ENCODE data around the gene EVI5L. TPM values are rescaled to one million over a fixed set of nuclear protein-coding genes. Genes with fewer than 3 reads are reported as not detected.

EVI5L gene
- total RNA-seq, 2 experiments from 2014 or later = 5.2 to 6.0 TPM

GRCh38 chr19:7856109-7856591 is 26.1 kb downstream of the EVI5L start:
- ATAC-seq (ENCODE audit: poor library complexity) (no peak), DNase-seq (peak in 1 of 14 experiments; percentile 15)
- Mint-ChIP-seq H3K4me1 (ENCODE audit: low read depth) (no peaks in the 10 kb centered on the region), H3K4me3 (no peak overlapping the region), H3K27ac (no peak overlapping the region), H3K27me3 (peaks cover 3% of the 10 kb centered on the region), H3K36me3 (ENCODE audit: low read depth) (no peaks in the 10 kb centered on the region), H3K9me3 (no peaks in the 10 kb centered on the region)
- intact Hi-C loops (cut with DNase I, micrococcal nuclease) = no loop called here
- Histone ChIP-seq H3K27me3 (ENCODE audit: control insufficient read depth in 1 of 2, insufficient read depth in 2 of 2, low read length in 2 of 2) (peaks cover 15 to 24% of the 10 kb centered on the region in 2 experiments), H3K27ac (ENCODE audit: low read depth in 1 of 2, low read length in 2 of 2) (no peak overlapping the region), H3K4me3 (ENCODE audit: low read length) (no peak overlapping the region), H3K9me3 (ENCODE audit: control insufficient read depth in 1 of 2, insufficient read depth in 1 of 2, low read length in 2 of 2) (no peaks in the 10 kb centered on the region), H3K4me1 (ENCODE audit: insufficient read depth, low read length) (peaks cover 15% of the 10 kb centered on the region), H3K36me3 (ENCODE audit: insufficient read depth, low read length) (no peaks in the 10 kb centered on the region)
- CTCF ChIA-PET = no interaction called here
- POLR2A ChIA-PET = no interaction called here
- no peak for TF ChIP-seq CTCF (IDR thresholded peaks at IDR 0.05)

- ATAC-seq (ENCODE audit: poor library complexity) = no peak
- no peak overlapping the region for H3K4me3 ChIP-seq (ENCODE audit: low read length)
- peaks cover 23% of the 10 kb centered on the region for H3K4me1 ChIP-seq (ENCODE audit: insufficient read depth, low read length)
- Mint-ChIP-seq H3K4me1 (ENCODE audit: low read depth) (no peaks in the 10 kb centered on the region), H3K9me3 (no peaks in the 10 kb centered on the region), H3K36me3 (ENCODE audit: low read depth) (no peaks in the 10 kb centered on the region), H3K27me3 (peaks cover 3% of the 10 kb centered on the region), H3K4me3 (no peak overlapping the region), H3K27ac (no peak overlapping the region)
- intact Hi-C loops (cut with DNase I, micrococcal nuclease) = no loop called here
- no peaks in the 10 kb centered on the region for H3K9me3 ChIP-seq (ENCODE audit: control insufficient read depth in 1 of 2, insufficient read depth in 1 of 2, low read length in 2 of 2)
- TF ChIP-seq CTCF (IDR thresholded peaks at IDR 0.05) = no peak
- DNase-seq = peak in 1 of 14 experiments; percentile 14
- no peak overlapping the region for H3K27ac ChIP-seq (ENCODE audit: low read depth in 1 of 2, low read length in 2 of 2)
- H3K36me3 ChIP-seq (ENCODE audit: insufficient read depth, low read length) = no peaks in the 10 kb centered on the region
- peaks cover 23 to 31% of the 10 kb centered on the region in 2 experiments for H3K27me3 ChIP-seq (ENCODE audit: control insufficient read depth in 1 of 2, insufficient read depth in 2 of 2, low read length in 2 of 2)
- CTCF ChIA-PET = no interaction called here
- POLR2A ChIA-PET = interaction anchor here (0.6 to 2.6 kb wide), 2 partner anchors 12 to 1950 kb away, joined by 4 to 10 read pairs; no protein-coding TSS in a partner anchor
Measured at GRCh38 chr19:7856679-7857663, 27.0 kb downstream of the EVI5L start.

- no peak for ATAC-seq (ENCODE audit: poor library complexity)
- peaks cover 24 to 33% of the 10 kb centered on the region in 2 experiments for H3K27me3 ChIP-seq (ENCODE audit: control insufficient read depth in 1 of 2, insufficient read depth in 2 of 2, low read length in 2 of 2)
- no peaks in the 10 kb centered on the region for H3K36me3 ChIP-seq (ENCODE audit: insufficient read depth, low read length)
- no peak overlapping the region for H3K27ac Mint-ChIP-seq
- H3K4me1 ChIP-seq (ENCODE audit: insufficient read depth, low read length) = peaks cover 27% of the 10 kb centered on the region
- no peaks in the 10 kb centered on the region for H3K4me1 Mint-ChIP-seq (ENCODE audit: low read depth)
- H3K4me3 ChIP-seq (ENCODE audit: low read length) = no peak overlapping the region
- intact Hi-C loops (cut with DNase I, micrococcal nuclease) = no loop called here
- ChIA-PET POLR2A (interaction anchor here (0.5 to 2.6 kb wide), 3 partner anchors 11 to 63 kb away, joined by 3 to 10 read pairs (median 5); partner anchors contain the start of gene SNAPC2), CTCF (interaction anchor here (0.6 to 2.0 kb wide), 2 partner anchors 12 to 73 kb away, joined by 4 to 10 read pairs; no protein-coding TSS in a partner anchor)
- peak in 1 of 14 experiments; percentile 14 for DNase-seq
- no peaks in the 10 kb centered on the region for H3K9me3 Mint-ChIP-seq
- H3K9me3 ChIP-seq (ENCODE audit: control insufficient read depth in 1 of 2, insufficient read depth in 1 of 2, low read length in 2 of 2) = no peaks in the 10 kb centered on the region
- TF ChIP-seq CTCF (IDR thresholded peaks at IDR 0.05) = no peak
- H3K27me3 Mint-ChIP-seq = peaks cover 3% of the 10 kb centered on the region
- H3K27ac ChIP-seq (ENCODE audit: low read depth in 1 of 2, low read length in 2 of 2) = no peak overlapping the region
- H3K4me3 Mint-ChIP-seq = no peak overlapping the region
- H3K36me3 Mint-ChIP-seq (ENCODE audit: low read depth) = no peaks in the 10 kb centered on the region
Measured at GRCh38 chr19:7857727-7858108, 27.7 kb downstream of the EVI5L start.
